MCF 10A (cell line): ENCODE measurements around the gene NMS. TPM values are rescaled to one million over a fixed set of nuclear protein-coding genes. Genes with fewer than 3 reads are reported as not detected.

ENCODE experiments used
- BruUV-seq: library from RNA; stranded (reverse); fragments of 400-500 nt; replicated peaks from 2 replicates; lab custom pipeline; 2021; lab: Mats Ljungman, UMichigan
- CTCF ChIA-PET: fragments of 300-600 bp; sonication (Branson Sonifier 250); formaldehyde crosslinking; extraction: SDS; loops from one replicate; lab custom pipeline; 2021; ENCODE audit warnings: antibody characterized with exemption, inconsistent platforms; lab: Yijun Ruan, JAX
- POLR2A ChIA-PET: fragments of 300-600, 350-650 bp; sonication (Branson Sonifier 250); formaldehyde crosslinking; extraction: SDS; loops from one replicate; lab custom pipeline; 2020; ENCODE audit warnings: antibody characterized with exemption, inconsistent platforms; lab: Yijun Ruan, JAX
- DNase-seq: peaks from one replicate; pipeline ENCODE4 v3.0.0-alpha.2; 2018; ENCODE audit not compliant: unreplicated experiment
- H3K27ac Mint-ChIP-seq: one replicate; pipeline ENCODE4 v1.8.0; 2022; ENCODE audit warnings: mild to moderate bottlenecking, low read depth, mixed read lengths; ENCODE audit not compliant: unreplicated experiment
- H3K27me3 Mint-ChIP-seq: one replicate; pipeline ENCODE4 v1.8.0; 2022; ENCODE audit warnings: mixed read lengths; ENCODE audit not compliant: insufficient read depth, unreplicated experiment
- H3K36me3 Mint-ChIP-seq: one replicate; pipeline ENCODE4 v1.8.0; 2022; ENCODE audit warnings: mild to moderate bottlenecking, moderate library complexity, mixed read lengths; ENCODE audit not compliant: insufficient read depth, unreplicated experiment
- H3K4me1 Mint-ChIP-seq: one replicate; pipeline ENCODE4 v1.8.0; 2022; ENCODE audit warnings: mixed read lengths; ENCODE audit not compliant: insufficient read depth, unreplicated experiment
- H3K4me3 Mint-ChIP-seq: one replicate; pipeline ENCODE4 v1.8.0; 2022; ENCODE audit warnings: mild to moderate bottlenecking, moderate library complexity, mixed read lengths; ENCODE audit not compliant: unreplicated experiment
- H3K9me3 Mint-ChIP-seq: one replicate; pipeline ENCODE4 v1.8.0; 2022; ENCODE audit warnings: mixed read lengths; ENCODE audit not compliant: unreplicated experiment
- intact Hi-C: fragments of 100-400 bp; cut with micrococcal nuclease; formaldehyde crosslinking; loops from 2 replicates; pipeline ENCODE4 v1.14.1; 2022
- total RNA-seq: library from RNA; stranded (reverse); gene quantifications from 2 replicates; pipeline ENCODE4 v1.2.3, GENCODE V29; 2022
- TF ChIP-seq, protein P1 (sequence below): fragments of 200-600 bp; IDR thresholded peaks from one replicate; pipeline ENCODE4 v1.8.0; 2022; ENCODE audit warnings: antibody characterized with exemption, mild to moderate bottlenecking; ENCODE audit not compliant: unreplicated experiment

Gene NMS
- total RNA-seq, 1 experiment from 2014 or later: not detected

- POLR2A ChIA-PET: no interaction called here
- CTCF ChIA-PET: interaction anchor here (0.6 to 1.4 kb wide), 3 partner anchors 9 to 162 kb away, joined by 3 to 8 read pairs (median 4); no protein-coding TSS in a partner anchor
Measured at GRCh38 chr2:100425107-100425506, 45.2 kb upstream of the NMS start.

GRCh38 chr2:100425573-100426383, 44.5 kb upstream of the NMS start:
- no peak for DNase-seq
- intact Hi-C loops: loop anchor here (10.0 kb wide), 1 partner anchor 139 kb away; the partner anchor contains the start of gene PDCL3

More at GRCh38 chr2:100425107-100425506, 45.2 kb upstream of the NMS start:
- TF ChIP-seq, protein P1, sequence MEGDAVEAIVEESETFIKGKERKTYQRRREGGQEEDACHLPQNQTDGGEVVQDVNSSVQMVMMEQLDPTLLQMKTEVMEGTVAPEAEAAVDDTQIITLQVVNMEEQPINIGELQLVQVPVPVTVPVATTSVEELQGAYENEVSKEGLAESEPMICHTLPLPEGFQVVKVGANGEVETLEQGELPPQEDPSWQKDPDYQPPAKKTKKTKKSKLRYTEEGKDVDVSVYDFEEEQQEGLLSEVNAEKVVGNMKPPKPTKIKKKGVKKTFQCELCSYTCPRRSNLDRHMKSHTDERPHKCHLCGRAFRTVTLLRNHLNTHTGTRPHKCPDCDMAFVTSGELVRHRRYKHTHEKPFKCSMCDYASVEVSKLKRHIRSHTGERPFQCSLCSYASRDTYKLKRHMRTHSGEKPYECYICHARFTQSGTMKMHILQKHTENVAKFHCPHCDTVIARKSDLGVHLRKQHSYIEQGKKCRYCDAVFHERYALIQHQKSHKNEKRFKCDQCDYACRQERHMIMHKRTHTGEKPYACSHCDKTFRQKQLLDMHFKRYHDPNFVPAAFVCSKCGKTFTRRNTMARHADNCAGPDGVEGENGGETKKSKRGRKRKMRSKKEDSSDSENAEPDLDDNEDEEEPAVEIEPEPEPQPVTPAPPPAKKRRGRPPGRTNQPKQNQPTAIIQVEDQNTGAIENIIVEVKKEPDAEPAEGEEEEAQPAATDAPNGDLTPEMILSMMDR: no peak
- Mint-ChIP-seq H3K4me3 (no peak overlapping the region), H3K4me1 (peaks cover 6% of the 10 kb centered on the region), H3K36me3 (no peaks in the 10 kb centered on the region), H3K27me3 (peaks cover 48% of the 10 kb centered on the region), H3K9me3 (no peaks in the 10 kb centered on the region), H3K27ac (no peak overlapping the region)
- no TSS peak for BruUV-seq
- intact Hi-C loops: loop anchor here (10.0 kb wide), 1 partner anchor 140 kb away; the partner anchor contains the start of gene PDCL3
- no peak for DNase-seq

DNA sequence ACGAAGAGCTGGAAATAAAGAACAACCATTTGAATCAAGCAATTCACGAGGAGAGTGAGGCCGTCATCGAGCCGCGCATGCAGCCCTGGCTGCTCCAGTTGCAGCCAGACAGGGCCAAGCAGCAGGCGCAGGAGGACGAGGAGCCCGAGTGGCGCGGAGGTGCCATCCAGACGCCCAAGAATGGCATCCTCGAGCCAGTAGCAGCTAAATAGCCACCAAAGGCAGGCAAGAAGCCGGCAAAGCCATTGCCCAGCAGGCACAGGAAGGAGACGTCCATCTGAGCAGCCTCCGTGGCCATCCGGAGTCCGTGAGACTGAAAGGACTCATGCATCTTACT, 43.9 kb upstream of the NMS start:
- H3K4me3 Mint-ChIP-seq: no peak overlapping the region
- no TSS peak for BruUV-seq
- H3K27me3 Mint-ChIP-seq: peaks cover 61% of the 10 kb centered on the region
- intact Hi-C loops: loop anchor here (10.0 kb wide), 1 partner anchor 138 kb away; the partner anchor contains the start of gene PDCL3
- TF ChIP-seq, protein P1: no peak
- no peaks in the 10 kb centered on the region for H3K36me3 Mint-ChIP-seq
- ChIA-PET CTCF (interaction anchor here (0.6 to 1.4 kb wide), 2 partner anchors 137 to 164 kb away, joined by 3 to 8 read pairs; no protein-coding TSS in a partner anchor), POLR2A (no interaction called here)
- H3K4me1 Mint-ChIP-seq: peaks cover 6% of the 10 kb centered on the region
- peaks cover 11% of the 10 kb centered on the region for H3K9me3 Mint-ChIP-seq
- H3K27ac Mint-ChIP-seq: no peak overlapping the region
- no peak for DNase-seq

More at GRCh38 chr2:100425573-100426383, 44.5 kb upstream of the NMS start:
- no peak overlapping the region for H3K27ac Mint-ChIP-seq
- H3K36me3 Mint-ChIP-seq: no peaks in the 10 kb centered on the region
- peaks cover 55% of the 10 kb centered on the region for H3K27me3 Mint-ChIP-seq
- peaks cover 6% of the 10 kb centered on the region for H3K9me3 Mint-ChIP-seq
- H3K4me1 Mint-ChIP-seq: peaks cover 6% of the 10 kb centered on the region
- BruUV-seq: no TSS peak
- CTCF ChIA-PET: interaction anchor here (0.6 to 1.4 kb wide), 3 partner anchors 36 to 163 kb away, joined by 3 to 8 read pairs (median 3); no protein-coding TSS in a partner anchor
- POLR2A ChIA-PET: no interaction called here
- H3K4me3 Mint-ChIP-seq: no peak overlapping the region
- TF ChIP-seq, protein P1: no peak

GRCh38 chr2:100427111-100427510, 43.2 kb upstream of the NMS start:
- POLR2A ChIA-PET: no interaction called here
- BruUV-seq: no TSS peak
- Mint-ChIP-seq H3K36me3 (no peaks in the 10 kb centered on the region), H3K27ac (no peak overlapping the region), H3K27me3 (peaks cover 62% of the 10 kb centered on the region), H3K4me3 (no peak overlapping the region), H3K9me3 (peaks cover 11% of the 10 kb centered on the region), H3K4me1 (peaks cover 6% of the 10 kb centered on the region)
- DNase-seq: no peak
- intact Hi-C loops: loop anchor here (10.0 kb wide), 1 partner anchor 138 kb away; the partner anchor contains the start of gene PDCL3
- TF ChIP-seq, protein P1: no peak
- CTCF ChIA-PET: interaction anchor here (0.8 to 0.9 kb wide), 2 partner anchors 13 to 135 kb away, joined by 3 read pairs; no protein-coding TSS in a partner anchor
